ENCODE measurements around the gene PTPN14.

- no peak for TF ChIP-seq POLR2A (IDR thresholded peaks at IDR 0.05; ENCODE audit: borderline replicate concordance, extremely low read depth, insufficient read depth, insufficient read length)
- no peak for TF ChIP-seq CTCF (IDR thresholded peaks at IDR 0.05 in 2 of 3, conservative IDR thresholded peaks at IDR 0.05 in 1 of 3; ENCODE audit: borderline replicate concordance in 1 of 3, insufficient read depth in 1 of 3, low read depth in 2 of 3, low read length in 2 of 3)
- no peak for TF ChIP-seq SRF (IDR thresholded peaks at IDR 0.05; ENCODE audit: low read depth)
- no peak for TF ChIP-seq POLR2AphosphoS5 (IDR thresholded peaks at IDR 0.05; ENCODE audit: low read depth, low read length)
- no peak for TF ChIP-seq JUND (IDR thresholded peaks at IDR 0.05)
- TF ChIP-seq EZH2 (IDR thresholded peaks at IDR 0.05) = no peak
- TF ChIP-seq EZH2phosphoT487 (IDR thresholded peaks at IDR 0.05; ENCODE audit: borderline replicate concordance) = no peak
- TF ChIP-seq SIN3A (IDR thresholded peaks at IDR 0.05; ENCODE audit: low read depth) = no peak
- TF ChIP-seq ATF3 (IDR thresholded peaks at IDR 0.05) = no peak
- TF ChIP-seq CEBPB (IDR thresholded peaks at IDR 0.05; ENCODE audit: low read depth) = no peak
These were observed 198.6 kb downstream of the PTPN14 start for GRCh38 chr1:214352838-214353237.
